ENCODE measurements around the gene RLN3. TPM values are rescaled to one million over a fixed set of nuclear protein-coding genes. Genes with fewer than 3 reads are reported as not detected.
"Not testable (repeated sequence)": the region's sequence is repeated elsewhere in the genome, so short reads cannot be mapped to it uniquely, and the experiment has no call there.

Gene RLN3
- total RNA-seq, 1 donor from 2014 or later = not detected

DNA sequence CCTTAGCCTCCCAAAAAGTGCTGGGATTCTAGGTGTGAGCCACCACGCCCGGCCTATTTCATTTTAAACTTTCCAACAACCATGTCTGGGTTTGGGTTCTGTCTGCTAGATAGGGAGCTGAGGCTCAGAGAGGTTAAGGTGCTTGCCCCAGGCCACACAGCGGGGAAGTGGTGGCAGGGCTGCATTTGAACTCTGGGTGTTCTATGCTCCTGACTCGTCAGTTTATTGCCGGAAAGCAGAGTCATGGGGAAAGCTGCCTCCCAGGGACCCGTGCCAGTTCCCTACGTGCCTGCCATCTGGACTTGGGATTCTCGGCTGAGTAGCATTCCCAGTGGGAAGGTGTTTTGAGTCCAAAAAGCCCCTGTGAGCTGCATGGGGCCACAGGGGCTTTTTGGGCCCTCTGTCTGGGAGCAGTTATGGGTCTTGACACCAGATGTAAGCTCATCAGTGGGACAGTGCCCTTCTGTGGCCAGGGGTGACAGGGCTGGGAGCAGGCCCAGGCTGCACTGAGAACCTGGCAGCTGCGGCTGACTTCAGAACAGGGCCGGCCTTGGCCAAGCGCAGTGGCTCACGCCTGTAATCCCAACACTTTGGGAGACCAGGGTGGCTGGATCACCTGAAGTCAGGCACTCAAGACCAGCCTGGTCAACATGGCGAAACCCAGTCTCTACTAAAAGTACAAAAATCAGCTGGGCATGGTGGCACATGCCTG is 32.8 kb upstream of the RLN3 start:
- peak; percentile 49 to 66 for DNase-seq (ENCODE audit: low read depth in 2 of 2)

DNA sequence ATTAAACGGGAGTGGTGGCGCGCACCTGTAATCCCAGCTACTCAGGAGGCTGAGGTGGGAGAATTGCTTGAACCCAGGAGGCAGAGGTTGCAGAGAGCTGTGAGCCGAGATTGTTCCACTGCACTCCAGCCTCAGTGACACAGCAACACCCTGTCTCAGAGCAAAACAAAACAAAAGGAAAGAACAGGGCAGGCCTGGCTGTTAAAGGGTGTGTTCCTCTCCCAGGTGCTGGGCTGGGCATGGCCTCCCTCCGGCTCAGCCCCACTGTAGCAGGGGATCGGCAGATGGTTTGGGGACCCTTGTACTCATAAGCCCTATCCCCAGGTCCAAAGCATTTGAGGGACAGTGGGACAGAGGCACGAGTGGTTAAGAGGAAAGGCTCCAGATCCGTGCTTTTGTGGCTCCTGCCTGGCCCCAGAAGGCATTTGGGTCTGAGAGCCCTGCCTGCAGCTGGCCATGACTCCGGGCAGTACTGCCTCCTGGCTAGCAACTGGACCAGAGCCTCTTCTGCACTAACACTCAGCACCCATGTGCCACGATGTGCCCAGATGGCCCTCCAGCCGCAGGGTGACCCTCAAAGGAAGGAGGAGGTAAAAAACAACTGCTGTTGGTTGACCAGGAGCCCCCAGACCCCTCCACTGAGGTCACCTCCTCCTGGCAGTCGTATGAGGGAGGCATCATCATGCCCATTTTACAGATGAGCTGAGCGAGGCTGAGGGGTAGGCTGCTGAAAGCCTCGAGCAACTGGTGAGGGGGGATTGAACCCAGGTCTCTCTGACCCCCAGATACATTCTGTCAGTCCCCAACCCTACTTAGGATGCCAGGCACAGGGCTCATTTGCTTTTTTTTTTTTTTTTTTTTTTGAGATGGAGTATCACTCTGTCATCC is 31.8 kb upstream of the RLN3 start:
- DNase-seq (ENCODE audit: low read depth in 2 of 2) = no peak

GRCh38 chr19:13996928-13997630 is 30.9 kb upstream of the RLN3 start:
- DNase-seq (ENCODE audit: low read depth in 2 of 2) = no peak

GRCh38 chr19:13997631-13997962 is 30.4 kb upstream of the RLN3 start:
- DNase-seq (ENCODE audit: low read depth in 2 of 2) = no peak

DNA sequence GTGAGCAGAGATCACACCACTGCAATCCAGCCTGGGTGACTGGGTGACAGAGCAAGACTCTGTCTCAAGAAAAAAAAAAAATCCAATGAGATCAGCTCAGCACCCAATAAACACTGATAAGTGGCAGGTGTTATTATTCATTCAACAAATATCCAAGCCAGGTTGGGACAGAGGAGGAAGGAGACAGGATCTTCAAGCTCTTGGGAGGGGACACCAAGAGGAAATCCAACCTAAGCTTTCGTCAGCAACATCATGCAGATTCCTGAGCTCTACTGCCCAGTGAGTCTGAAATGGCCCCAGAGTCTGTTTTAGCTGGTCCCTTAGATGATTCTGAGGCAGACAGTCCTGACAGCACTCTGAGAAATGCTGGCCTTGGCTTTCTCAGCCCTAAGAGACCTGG is 29.5 kb upstream of the RLN3 start:
- no peak for DNase-seq (ENCODE audit: low read depth in 2 of 2)

DNA sequence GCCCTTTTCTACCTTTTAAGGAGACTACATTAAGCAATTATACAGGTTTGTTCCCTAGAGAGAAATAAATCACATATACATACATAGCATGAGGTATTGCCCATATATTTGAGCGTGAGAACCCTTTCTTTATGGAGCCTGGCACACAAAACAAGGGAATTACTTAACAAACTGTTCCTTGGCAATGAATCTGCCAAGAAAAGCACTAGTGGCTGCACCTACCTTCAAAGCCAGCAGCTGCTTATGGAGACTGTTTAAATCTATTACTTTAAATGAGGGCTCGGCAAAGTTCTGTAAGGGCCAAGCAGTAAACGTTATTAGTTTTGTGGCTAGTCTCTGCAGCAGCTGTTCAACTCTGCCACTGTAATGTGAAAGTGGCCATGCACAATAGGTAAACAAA is 28.9 kb upstream of the RLN3 start:
- DNase-seq (ENCODE audit: low read depth in 2 of 2) = no peak

DNA sequence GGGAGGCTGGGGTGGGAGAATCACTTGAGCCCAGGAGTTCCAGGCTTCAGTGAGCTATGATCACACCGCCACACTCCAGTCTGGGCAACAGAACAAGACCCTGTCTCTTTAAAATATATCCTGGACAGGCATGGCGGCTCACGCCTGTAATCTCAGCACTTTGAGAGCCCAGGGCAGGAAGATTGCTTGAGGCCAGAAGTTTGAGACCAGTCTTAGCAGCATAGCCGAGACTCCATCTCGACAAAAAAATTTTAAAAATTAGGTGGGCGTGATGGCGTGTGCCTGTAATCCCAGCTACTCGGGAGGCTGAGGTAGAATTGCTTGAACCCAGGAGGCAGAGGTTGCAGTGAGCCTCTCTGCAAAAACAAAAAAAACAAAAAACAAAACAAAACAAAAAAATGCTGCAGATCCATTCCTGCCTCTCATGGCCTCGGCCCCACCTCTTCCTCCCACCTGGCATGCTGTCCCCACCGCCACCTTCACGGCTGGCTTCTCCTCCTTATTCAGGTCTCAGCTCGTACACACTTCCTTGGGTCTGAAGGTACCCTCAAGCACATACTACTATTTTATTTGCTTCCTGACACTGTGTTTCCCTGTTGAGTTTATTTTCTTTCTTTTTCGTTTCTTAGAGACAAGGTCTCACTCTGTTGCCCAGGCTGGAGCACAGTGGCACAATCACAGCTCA is 27.1 kb upstream of the RLN3 start:
- no peak for DNase-seq (ENCODE audit: low read depth in 2 of 2)

DNA sequence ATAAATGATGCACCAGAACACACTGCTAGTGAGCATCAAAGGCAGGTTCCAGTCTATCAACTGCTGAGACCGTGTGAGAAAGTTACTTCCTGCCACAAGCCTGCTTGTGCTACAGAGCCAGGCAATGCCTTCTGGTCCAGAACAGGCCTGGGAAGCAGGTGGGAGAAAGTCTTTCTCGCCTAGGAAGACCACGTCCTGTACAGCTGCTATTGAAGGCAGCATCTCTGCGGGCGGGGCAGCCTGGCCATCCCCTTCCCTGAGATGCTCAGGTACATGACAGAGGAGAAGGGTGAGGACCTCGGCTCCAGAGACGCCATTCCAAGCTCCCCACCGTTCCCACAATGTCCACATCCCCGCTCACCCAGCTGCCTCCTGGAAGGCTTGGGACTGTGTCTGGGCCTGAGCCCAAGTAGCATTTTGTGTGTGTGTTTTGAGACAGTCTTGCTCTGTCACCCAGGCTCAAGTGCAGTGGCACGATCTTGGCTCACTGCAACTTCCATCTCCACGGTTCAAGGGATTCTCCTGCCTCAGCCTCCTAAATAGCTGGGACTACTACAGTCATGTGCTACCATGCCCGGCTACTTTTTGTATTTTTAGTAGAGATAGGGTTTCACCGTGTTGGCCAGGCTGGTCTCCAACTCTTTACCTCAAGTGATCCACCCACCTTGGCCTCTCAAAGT is 25.2 kb upstream of the RLN3 start:
- no peak for DNase-seq (ENCODE audit: low read depth in 2 of 2)

GRCh38 chr19:14003251-14004055 is 24.5 kb upstream of the RLN3 start:
- peak; percentile 48 to 55 for DNase-seq (ENCODE audit: low read depth in 2 of 2)

DNA sequence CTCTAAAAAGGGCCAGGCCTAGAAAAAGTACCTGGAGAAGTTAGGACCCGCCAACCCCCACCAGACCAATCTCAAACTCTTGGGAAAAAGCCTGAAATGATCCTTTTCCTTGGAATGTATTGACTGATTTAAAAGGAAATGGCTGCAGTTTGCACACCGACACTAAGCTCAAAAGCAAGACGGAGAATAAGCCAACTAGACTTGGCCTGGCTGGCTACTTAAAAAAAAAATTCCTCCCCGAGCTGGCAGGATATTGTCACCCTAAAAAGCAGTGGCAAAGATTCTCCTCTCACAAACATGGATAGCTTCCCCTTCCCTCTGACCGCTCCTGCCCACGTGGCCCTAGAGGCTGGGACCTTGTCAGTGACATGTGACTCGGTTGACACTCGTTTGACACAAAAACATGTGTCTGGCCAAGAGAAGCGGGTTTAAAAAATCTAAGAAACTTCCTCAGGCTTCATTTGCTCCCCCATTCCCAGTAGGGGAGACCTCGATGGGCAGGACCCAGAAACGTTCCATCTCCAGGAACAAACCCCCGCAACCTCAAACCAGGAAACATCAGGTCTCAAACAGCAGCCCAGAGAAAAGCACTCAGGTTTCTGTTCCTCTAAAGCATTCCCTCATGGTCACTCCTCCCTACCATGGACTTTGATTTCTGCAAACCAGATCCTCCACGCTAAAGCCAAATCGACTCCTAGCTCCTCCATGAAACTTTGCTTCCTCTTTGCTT is 23.2 kb upstream of the RLN3 start:
- DNase-seq (ENCODE audit: low read depth in 2 of 2) = peak; percentile 43 to 51

DNA sequence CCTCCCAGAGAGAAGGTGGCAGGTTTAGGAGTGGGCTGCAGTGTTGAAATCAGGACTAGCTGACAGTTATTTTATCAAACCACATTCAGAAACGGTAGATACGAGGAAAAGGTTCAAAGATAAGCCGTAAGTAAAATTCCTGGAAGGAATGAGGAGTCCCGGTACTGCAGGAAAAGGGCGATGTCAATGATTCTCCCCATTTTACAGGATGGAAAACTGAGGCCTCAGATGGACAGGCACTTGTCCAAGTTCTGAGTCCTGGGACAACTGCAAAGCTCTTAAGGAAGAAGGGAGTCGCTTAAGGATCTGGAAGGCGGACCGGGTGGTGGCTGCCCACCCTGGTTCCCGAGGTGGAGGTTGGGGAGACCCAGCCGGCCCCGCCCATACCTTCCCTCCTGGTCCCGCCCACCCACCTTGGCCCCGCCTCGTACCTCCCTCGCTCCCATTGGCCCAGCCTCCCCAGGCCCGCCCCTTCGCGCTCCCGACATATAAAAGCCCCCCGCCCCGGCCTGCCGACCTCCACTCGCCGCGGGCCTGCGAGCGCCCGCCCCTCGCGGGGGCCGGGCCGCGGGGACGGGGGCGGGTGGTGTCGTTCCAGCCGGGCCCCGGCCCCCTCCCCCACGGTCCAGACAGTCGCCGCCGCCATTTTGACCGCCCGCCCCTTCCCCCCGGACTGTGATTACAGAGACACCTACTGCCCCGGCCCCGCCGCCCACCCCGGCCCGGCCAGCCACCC is 22.4 kb upstream of the RLN3 start:
- peak; percentile 75 to 94 for DNase-seq (ENCODE audit: low read depth in 2 of 2)

DNA sequence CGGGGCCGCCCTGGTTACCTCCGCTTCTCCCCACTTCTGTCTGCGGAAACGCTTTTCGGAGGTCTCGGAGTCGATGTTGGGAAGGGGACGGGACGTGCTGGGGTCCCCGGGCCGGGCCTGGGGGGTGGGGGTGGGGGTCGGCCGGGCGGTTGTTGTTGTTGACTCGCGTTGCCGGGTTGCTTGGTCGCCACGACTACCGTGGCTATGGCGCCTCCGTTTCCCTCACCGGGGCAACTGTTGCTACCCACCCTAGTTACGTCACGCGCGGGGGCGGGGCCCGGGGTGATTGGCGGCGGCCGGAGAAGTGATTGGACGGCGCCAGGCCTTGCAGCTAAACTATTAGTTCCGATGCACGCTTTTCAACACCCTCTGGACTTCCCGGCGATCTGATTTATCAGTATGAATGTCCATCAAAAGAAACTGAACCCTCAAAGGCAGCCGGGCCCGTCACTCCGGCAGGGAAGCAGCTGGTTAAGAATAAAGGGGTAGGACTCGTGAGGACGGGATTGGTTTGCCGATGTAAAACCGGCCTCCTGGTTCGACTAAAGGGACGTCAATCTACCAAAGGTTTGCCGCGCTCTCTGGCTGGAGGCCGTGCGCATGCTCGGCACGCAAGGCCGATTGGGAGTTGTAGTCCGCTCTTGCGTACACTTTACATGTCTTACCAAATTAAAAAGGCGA is 21.7 kb upstream of the RLN3 start, which contains the start of gene RFX1:
Gene RFX1, minus strand, starts transcription at position 236 of the 681 bp plus-strand sequence. CDS start 12,477 bp downstream, outside the sequence.
- peak; percentile 100 for DNase-seq (ENCODE audit: low read depth in 2 of 2)

- DNase-seq (ENCODE audit: low read depth in 2 of 2) = no peak
Measured at GRCh38 chr19:14006766-14007562, 21.0 kb upstream of the RLN3 start.

DNA sequence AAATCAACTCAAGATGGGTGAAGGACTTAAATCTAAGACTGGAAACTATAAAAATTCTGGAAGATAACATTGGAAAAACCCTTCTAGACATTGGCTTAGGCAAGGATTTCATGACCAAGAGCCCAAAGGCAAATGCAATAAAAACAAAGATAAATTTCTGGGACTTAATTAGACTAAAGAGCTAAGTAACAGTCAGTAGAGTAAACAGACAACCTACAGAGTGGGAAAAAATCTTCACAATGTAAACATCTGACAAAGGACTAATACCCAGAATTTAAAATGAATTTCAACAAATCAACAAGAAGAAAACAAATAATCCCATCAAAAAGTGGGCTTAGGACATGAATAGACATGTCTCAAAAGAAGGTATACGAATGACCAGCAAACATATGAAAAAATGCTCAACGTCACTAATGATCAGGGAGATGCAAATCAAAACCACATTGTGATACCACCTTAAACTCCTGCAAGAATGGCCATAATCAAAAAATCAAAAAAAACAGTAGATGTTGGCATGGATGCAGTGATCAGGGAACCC is 15.5 kb upstream of the RLN3 start:
- no peak for DNase-seq (ENCODE audit: low read depth in 2 of 2)

DNA sequence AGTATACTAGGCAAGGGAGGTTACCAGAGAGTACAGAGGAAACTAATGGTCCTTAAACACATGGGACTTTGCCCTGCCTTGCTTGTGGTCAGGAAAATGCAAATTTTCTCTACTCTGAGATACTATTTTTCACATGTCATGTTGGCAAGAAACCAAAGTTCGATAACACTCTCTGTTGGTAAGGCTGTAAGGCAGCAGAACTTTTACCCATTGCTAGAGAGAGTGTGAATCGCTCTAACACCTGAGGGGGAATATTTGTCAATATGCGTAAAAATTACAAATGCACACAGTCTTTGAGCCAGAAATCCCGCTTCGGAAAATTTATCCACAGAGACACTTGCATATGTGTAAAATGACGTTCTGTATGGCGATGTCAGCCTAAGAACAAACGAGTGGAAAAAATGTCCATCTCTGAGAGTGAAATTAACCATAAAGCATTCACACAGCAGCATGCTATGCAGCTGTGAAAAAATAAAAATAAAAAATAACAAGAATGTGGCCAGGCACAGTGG is 12.4 kb upstream of the RLN3 start:
- no peak for DNase-seq (ENCODE audit: low read depth in 2 of 2)

GRCh38 chr19:14019100-14019499 is 8.8 kb upstream of the RLN3 start:
- no peak for DNase-seq (ENCODE audit: low read depth in 2 of 2)

- not testable (repeated sequence) for DNase-seq (ENCODE audit: low read depth in 2 of 2)
Measured at GRCh38 chr19:14019739-14020138, 8.2 kb upstream of the RLN3 start.
